Umbilical cord (tissue), 2 donors: ENCODE results near the gene PRKCE. TPM values are rescaled to one million over a fixed set of nuclear protein-coding genes. Genes with fewer than 3 reads are reported as not detected.
"Not testable (repeated sequence)": the region's sequence is repeated elsewhere in the genome, so short reads cannot be mapped to it uniquely, and the experiment has no call there.

Source experiments
- DNase-seq: peaks from one replicate; pipeline ENCODE4 v3.0.0-alpha.2; 2015; ENCODE audit warnings: low spot score
- total RNA-seq: library from RNA; depleted of rRNA; stranded (reverse); fragments of >200 nt; gene quantifications from one replicate; pipeline ENCODE4 v1.2.3, GENCODE V29; 2014; ENCODE audit warnings: low replicate concordance; ENCODE audit not compliant: insufficient read depth

Gene PRKCE
- total RNA-seq, 1 donor from 2014 or later, result 8.2 TPM

DNA sequence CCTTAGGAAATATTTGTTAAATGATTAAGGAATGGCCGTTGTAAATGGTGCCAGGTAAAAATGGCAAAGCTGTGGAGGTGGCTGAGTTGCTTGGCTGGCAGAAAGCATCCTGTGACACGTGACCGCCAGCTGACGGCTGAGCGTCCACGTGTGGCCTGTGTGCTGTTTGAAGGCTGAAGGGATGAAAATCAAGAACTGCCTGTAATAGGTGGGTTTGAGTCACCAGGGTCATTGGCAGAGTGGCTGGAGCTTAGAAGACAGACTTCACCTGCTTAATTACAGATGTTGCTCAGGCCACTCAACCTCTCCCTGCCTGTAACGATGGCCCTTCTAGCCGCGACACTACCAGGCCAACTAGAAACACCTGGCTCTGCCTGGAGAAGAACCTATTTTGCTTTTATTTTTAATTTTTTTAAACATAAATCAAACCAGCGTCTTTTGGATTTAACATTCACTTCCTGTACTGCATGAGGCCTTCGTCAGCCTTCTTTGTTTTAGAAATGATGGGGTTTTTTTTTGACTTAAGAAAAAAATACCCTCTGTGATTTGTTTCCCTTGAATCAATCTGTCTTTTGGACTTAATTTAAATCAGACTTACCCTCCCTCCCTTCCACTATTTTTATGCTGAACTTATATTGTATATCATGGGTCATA is 206.5 kb downstream of the PRKCE start:
- DNase-seq, result no peak

GRCh38 chr2:45858872-45859271 is 207.4 kb downstream of the PRKCE start:
- DNase-seq, result not testable (repeated sequence)

GRCh38 chr2:45859682-45860081 is 208.2 kb downstream of the PRKCE start:
- no peak for DNase-seq

- DNase-seq, result peak; percentile 89
These were observed 209.0 kb downstream of the PRKCE start for GRCh38 chr2:45860136-45861121.

GRCh38 chr2:45862843-45863242 is 211.4 kb downstream of the PRKCE start:
- no peak for DNase-seq

DNA sequence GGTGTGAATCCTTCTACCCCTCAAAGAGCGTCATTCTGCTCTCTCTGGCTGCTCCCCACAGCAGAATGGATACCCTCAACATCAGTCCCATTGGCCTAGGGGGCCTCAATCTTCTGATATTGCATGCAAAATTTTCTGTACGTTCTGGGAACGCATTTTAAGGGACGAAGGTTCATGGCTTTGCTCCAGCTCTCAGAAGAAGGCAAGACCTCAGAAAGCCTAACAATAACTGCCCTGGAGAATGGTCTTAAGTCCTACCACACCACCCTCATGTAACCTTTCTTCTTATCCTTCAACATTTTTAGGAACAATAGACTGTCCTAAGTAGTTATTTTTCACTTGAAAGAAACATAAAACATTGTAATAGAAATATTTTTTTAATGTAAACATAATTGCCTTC is 212.6 kb downstream of the PRKCE start:
- no peak for DNase-seq

GRCh38 chr2:45867349-45867748 is 215.9 kb downstream of the PRKCE start:
- DNase-seq, result no peak

DNA sequence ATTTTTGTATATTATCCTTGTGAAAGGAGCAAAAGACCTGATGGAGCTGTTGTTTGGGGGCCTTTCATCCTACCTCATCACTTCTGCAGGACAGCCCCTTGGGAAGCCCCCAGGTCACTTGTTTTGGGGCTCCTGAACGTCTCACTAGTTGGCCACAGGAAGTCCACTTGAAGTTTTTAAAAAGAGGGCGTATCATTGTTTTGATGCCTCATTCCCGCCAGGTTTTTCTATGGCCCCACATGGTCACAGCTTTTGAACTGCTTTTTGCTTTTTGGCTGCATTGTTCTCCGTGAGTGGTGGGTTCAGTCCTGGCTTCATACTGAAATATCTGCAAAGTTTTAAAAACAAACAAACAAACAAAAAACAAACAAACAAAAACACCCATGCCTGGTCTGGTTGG is 216.3 kb downstream of the PRKCE start:
- DNase-seq, result no peak

- no peak for DNase-seq
These were observed 217.7 kb downstream of the PRKCE start for GRCh38 chr2:45869165-45869501.

DNA sequence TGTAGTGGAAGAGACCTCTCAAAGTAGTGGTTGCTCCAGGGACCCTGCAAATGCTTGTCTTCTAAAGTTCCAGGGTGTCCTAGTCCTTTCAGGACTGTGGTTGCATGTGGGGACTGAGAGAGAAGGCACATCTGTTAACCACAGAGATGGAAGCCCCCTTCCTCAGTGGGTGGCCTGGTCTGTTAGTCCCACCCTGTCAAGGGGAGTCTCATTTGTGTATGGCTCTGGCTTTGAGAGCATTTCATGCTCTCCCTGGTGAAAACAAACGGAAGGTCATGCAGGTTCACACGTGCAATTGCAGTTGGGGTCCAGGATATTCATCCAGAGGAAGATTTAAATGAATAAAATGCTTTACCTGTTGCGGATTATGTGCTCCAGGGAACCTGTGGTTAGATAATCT is 219.6 kb downstream of the PRKCE start:
- DNase-seq, result no peak

DNA sequence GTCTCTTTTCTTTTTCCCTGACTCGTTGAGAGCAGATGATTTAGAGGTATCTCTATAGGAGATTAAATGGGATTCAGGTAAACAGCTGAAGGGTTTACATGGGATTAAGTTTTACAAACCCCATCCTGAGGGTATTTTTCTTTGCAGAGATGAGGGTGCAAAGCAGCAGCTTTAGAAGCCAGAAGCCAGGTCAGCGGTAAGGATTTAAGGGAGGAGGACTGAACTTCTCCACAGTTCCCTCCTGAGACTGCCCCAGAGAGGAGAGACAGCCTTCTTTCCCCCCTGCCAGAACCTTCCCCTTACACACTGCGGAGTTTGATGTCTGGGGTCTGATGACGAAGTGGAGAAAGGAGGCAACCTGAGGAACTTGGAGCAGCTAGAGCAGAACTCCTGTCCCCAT is 220.1 kb downstream of the PRKCE start:
- no peak for DNase-seq

- DNase-seq, result no peak
These were observed 220.7 kb downstream of the PRKCE start for GRCh38 chr2:45872211-45872610.

DNA sequence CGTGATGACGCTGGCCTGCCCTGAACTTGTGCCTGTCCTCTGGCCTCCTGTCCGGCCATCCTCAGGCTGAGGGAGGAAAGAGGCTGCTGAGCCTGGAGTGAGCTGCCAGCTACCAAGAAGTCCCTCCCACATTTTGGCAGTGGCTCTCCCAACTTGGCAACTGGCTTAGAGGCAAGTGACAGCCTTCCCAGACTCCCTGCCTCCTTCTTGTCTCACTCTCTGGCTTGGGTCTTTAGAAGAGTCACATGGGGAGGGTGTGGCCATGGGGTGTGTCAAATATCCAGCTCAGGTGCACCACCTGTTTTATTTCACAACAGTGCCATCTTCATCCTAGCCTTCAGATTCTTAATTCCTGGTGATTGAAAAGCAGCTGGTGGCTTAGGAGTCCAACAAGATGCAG is 222.9 kb downstream of the PRKCE start:
- DNase-seq, result no peak

DNA sequence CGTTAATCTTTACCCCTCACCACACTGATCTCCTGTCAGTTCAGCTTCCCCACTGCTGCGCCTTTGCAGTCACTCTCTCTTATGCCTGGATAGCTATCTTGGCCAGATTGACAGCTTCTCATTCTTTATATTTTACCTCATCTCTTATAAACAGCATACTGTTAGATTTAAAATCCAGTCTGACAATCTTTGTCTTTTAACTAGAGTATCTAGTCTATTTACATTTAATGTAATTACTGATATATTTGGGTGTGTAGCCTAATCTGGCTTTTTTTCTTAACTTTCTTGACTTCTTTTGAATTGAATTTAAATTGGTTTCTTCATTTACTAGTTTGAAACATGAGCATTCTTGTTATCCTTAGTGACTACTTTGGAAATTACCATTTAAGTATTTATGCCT is 225.1 kb downstream of the PRKCE start:
- DNase-seq, result no peak

- no peak for DNase-seq
These were observed 227.9 kb downstream of the PRKCE start for GRCh38 chr2:45879406-45879805.

DNA sequence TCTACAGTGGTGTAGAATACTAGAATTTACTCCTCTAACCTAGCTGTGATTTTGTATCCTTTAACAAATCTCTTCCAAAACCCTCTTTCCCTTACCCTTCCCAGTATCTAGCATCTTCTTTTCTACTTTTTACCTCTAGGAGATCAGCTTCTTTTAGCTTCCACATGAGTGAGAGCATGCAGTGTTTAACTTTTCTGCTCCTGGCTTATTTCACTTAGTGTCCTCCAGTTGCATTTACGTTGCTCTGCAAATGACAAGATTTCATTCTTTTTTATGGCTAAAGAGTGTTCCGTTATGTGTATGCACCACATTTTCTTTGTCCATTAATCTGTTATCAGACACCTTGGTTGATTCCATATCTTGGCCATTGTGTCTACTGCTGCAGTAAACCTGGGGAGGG is 228.5 kb downstream of the PRKCE start:
- no peak for DNase-seq

GRCh38 chr2:45881970-45882581 is 230.6 kb downstream of the PRKCE start:
- DNase-seq, result no peak

DNA sequence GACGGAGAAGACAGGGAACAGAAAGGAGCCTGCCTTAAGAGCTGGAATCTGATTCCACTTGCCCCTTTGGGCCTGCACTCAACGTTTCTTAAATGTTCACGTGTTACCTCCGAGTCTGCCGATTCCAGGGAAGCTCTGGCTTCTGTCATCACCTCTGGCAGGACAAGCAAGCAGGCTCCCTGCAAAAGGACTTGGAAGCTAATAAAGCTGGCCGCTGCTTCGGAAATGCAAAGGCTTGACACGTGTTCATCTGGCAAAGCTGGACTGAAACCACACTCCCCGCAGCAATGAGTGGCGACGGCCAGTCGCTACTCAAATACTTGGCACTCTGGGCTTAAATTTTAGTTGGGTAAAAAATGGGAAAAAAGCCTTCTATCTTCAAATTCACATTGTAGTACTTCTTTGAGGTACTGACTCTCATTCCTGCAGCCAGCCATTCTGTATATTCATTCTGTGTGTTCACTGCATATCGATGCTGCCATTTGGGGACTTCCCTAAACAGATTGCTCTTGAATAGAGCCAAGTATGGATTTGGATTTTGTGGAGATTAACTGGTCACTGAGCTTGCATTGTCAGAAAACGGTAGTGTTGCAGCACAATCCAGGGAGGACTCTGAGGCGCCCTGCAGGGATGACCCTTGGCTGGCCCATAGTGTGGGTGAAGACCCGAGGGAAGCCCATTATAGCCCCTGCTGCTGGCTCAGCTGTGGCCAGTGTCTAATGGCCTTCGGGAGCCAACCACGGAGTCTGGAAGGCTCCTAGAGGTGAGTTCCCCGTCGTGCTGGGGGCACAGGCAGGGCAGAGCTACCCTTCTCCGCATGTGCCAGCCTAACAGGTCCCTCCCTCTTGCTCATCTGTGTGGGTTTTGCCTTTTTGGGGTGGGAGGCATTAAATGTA is 231.5 kb downstream of the PRKCE start:
- peak; percentile 91 for DNase-seq

DNA sequence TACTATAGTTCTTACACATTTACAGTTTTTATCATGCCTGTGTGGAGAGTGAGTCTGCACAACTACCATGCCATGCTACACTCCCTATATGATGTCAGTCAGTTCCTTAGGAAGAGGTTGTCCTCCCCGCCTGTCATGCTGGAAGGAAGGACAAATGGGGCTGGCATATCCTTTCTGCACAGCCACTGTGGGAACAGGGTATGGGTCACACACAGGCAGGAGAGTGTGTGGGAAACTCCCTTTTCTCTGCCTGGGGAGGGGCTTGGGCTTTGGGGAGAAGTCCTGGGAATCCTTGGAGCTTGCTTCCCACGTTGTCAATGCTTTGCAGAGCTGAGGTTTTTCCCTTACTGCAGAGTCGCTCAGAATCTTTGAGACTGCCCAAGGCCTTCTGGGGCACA is 232.1 kb downstream of the PRKCE start:
- no peak for DNase-seq

GRCh38 chr2:45884126-45884525 is 232.7 kb downstream of the PRKCE start:
- DNase-seq, result no peak

- peak; percentile 81 for DNase-seq
These were observed 233.7 kb downstream of the PRKCE start for GRCh38 chr2:45885171-45885621.
